ENCODE data around the gene P2RX5.

- no peak for TF ChIP-seq POLR2AphosphoS5 (IDR thresholded peaks at IDR 0.05; ENCODE audit: low read depth, low read length)
- no peak for TF ChIP-seq TAF1 (IDR thresholded peaks at IDR 0.05; ENCODE audit: borderline replicate concordance, insufficient read depth, low read length)
- TF ChIP-seq SIN3A (IDR thresholded peaks at IDR 0.05; ENCODE audit: borderline replicate concordance, insufficient read depth, low read length) = no peak
- TF ChIP-seq FOXP2 (optimal IDR thresholded peaks at IDR 0.05; ENCODE audit: borderline replicate concordance, extremely low read depth, extremely low read length, insufficient read depth) = no peak
Observed at GRCh38 chr17:3627769-3628167, 68.2 kb downstream of the P2RX5 start.
